ENCODE data around the gene GALNT7.

DNA sequence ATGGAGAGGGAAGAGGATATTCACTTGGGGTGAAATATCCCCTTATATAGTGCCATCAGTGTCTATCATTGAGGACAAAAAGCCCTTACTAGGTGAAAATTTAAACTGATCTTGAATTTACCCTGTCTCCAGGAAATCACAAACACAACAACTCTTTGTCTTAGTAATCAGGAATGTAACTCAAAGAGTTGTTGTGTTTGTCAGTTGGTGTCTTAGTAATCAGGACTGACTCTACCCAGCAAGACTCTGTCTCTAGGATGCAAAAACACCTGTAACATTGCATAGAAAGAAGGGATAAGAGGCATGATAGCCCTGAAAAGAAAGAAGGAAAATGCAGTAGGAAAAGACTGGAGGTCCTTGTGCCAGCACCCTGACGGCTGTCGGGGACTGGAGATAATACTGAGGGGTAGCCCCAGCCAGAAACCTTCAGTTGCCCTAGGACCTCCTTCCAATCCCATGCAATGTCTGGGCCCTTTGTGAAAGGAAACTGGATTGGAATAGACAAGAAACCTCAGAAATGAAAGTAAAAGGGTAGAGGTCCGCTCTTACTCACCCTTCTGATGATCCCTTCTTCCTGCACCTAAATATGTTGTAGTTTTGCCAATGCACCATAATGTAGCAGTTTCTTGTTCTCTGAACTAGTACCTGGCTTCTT lies 120.2 kb downstream of the GALNT7 start:
- TF ChIP-seq POLR2A (IDR thresholded peaks at IDR 0.05): no peak
- TF ChIP-seq, protein P1, sequence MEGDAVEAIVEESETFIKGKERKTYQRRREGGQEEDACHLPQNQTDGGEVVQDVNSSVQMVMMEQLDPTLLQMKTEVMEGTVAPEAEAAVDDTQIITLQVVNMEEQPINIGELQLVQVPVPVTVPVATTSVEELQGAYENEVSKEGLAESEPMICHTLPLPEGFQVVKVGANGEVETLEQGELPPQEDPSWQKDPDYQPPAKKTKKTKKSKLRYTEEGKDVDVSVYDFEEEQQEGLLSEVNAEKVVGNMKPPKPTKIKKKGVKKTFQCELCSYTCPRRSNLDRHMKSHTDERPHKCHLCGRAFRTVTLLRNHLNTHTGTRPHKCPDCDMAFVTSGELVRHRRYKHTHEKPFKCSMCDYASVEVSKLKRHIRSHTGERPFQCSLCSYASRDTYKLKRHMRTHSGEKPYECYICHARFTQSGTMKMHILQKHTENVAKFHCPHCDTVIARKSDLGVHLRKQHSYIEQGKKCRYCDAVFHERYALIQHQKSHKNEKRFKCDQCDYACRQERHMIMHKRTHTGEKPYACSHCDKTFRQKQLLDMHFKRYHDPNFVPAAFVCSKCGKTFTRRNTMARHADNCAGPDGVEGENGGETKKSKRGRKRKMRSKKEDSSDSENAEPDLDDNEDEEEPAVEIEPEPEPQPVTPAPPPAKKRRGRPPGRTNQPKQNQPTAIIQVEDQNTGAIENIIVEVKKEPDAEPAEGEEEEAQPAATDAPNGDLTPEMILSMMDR (IDR thresholded peaks at IDR 0.05): no peak
- no peak for TF ChIP-seq EP300 (IDR thresholded peaks at IDR 0.05)

Data from ovary (tissue), 3 donors.